ENCODE measurements around the gene UQCC3. TPM values are rescaled to one million over a fixed set of nuclear protein-coding genes. Genes with fewer than 3 reads are reported as not detected.
A peak's percentile ranks its signal among the peaks of the same experiment; 100 is the strongest.

Gene UQCC3
- total and polyA plus RNA-seq, 2 donors (not counting 1 experiment from before 2014, with no cell fraction given): 4.7 to 14.0 TPM

GRCh38 chr11:62664405-62665074 lies 6.9 kb upstream of the UQCC3 start:
- peaks cover 29% of the 10 kb centered on the region for H3K79me2 ChIP-seq (ENCODE audit: control insufficient read depth, insufficient read depth, low read length)
- no peak for TF ChIP-seq CTCF (conservative IDR thresholded peaks at IDR 0.05 in 1 of 2, IDR thresholded peaks at IDR 0.05 in 1 of 2; ENCODE audit: low read depth in 1 of 2, low read length in 2 of 2)
- TF ChIP-seq EZH2 (IDR thresholded peaks at IDR 0.05; ENCODE audit: low read length, missing control alignments): no peak

GRCh38 chr11:62665075-62665598 lies 6.3 kb upstream of the UQCC3 start, which contains the start of the genes C11orf98 and CSKMT:
C11orf98 (minus strand) TSS chr11:62665210; CDS start chr11:62665169, 41 bp downstream.
CSKMT (plus strand) TSS chr11:62665312; CDS start chr11:62665880, 568 bp downstream.
- no peak for TF ChIP-seq EZH2 (IDR thresholded peaks at IDR 0.05; ENCODE audit: low read length, missing control alignments)
- TF ChIP-seq CTCF (conservative IDR thresholded peaks at IDR 0.05 in 1 of 2, IDR thresholded peaks at IDR 0.05 in 1 of 2; ENCODE audit: low read depth in 1 of 2, low read length in 2 of 2): no peak
- Histone ChIP-seq H3K27ac (ENCODE audit: insufficient read depth, low read length) (peak within 1 kb of the TSS; percentile 45), H3K4me1 (ENCODE audit: control insufficient read depth, extremely low read depth, insufficient read depth, low read length) (peaks cover 10% of the 10 kb centered on the region), H3K4me3 (replicated peaks in 1 of 4; ENCODE audit: control extremely low read depth in 1 of 4, insufficient read depth in 1 of 4, low read depth in 3 of 4, low read length in 4 of 4) (peak within 1 kb of the TSS; percentile 43 to 95 (median 80)), H3K9ac (ENCODE audit: insufficient read depth, low read length) (peak within 1 kb of the TSS; percentile 69), H3K27me3 (ENCODE audit: control insufficient read depth, insufficient read depth, low read length) (no peaks in the 10 kb centered on the region), H3K9me3 (ENCODE audit: control insufficient read depth, insufficient read depth, low read depth, low read length) (no peaks in the 10 kb centered on the region), H3K79me2 (ENCODE audit: control insufficient read depth, insufficient read depth, low read length) (peaks cover 29% of the 10 kb centered on the region), H3K4me2 (ENCODE audit: extremely low read depth, insufficient read depth, low read length) (peak within 1 kb of the TSS; percentile 99), H4K20me1 (ENCODE audit: control insufficient read depth, extremely low read depth, insufficient read depth, low read length) (no peaks in the 10 kb centered on the region), H2AFZ (ENCODE audit: low read length) (peak within 1 kb of the TSS; percentile 50), H3K36me3 (ENCODE audit: control insufficient read depth, insufficient read depth, low read length) (peaks cover 15% of the 10 kb centered on the region)
- peak; percentile 91 to 95 for DNase-seq (ENCODE audit: low read depth in 2 of 2)

More at GRCh38 chr11:62664405-62665074, 6.9 kb upstream of the UQCC3 start:
- H3K27me3 ChIP-seq (ENCODE audit: control insufficient read depth, insufficient read depth, low read length): no peaks in the 10 kb centered on the region
- peak overlapping the region; percentile 60 for H3K4me2 ChIP-seq (ENCODE audit: extremely low read depth, insufficient read depth, low read length)
- peak overlapping the region; percentile 48 for H3K9ac ChIP-seq (ENCODE audit: insufficient read depth, low read length)
- DNase-seq (ENCODE audit: low read depth in 2 of 2): peak in 1 of 2 donors; percentile 67
- peak overlapping the region; percentile 43 to 90 (median 70) for H3K4me3 ChIP-seq (replicated peaks in 1 of 4; ENCODE audit: control extremely low read depth in 1 of 4, insufficient read depth in 1 of 4, low read depth in 3 of 4, low read length in 4 of 4)
- peak overlapping the region; percentile 50 for H2AFZ ChIP-seq (ENCODE audit: low read length)
- H4K20me1 ChIP-seq (ENCODE audit: control insufficient read depth, extremely low read depth, insufficient read depth, low read length): no peaks in the 10 kb centered on the region
- H3K9me3 ChIP-seq (ENCODE audit: control insufficient read depth, insufficient read depth, low read depth, low read length): no peaks in the 10 kb centered on the region
- peaks cover 10% of the 10 kb centered on the region for H3K4me1 ChIP-seq (ENCODE audit: control insufficient read depth, extremely low read depth, insufficient read depth, low read length)
- H3K36me3 ChIP-seq (ENCODE audit: control insufficient read depth, insufficient read depth, low read length): peaks cover 15% of the 10 kb centered on the region
- peak overlapping the region; percentile 45 for H3K27ac ChIP-seq (ENCODE audit: insufficient read depth, low read length)

- Histone ChIP-seq H3K9me3 (ENCODE audit: control insufficient read depth, insufficient read depth, low read depth, low read length) (no peaks in the 10 kb centered on the region), H3K4me3 (replicated peaks in 1 of 4; ENCODE audit: control extremely low read depth in 1 of 4, insufficient read depth in 1 of 4, low read depth in 3 of 4, low read length in 4 of 4) (peak overlapping the region; percentile 43 to 95 (median 80)), H3K4me1 (ENCODE audit: control insufficient read depth, extremely low read depth, insufficient read depth, low read length) (peaks cover 10% of the 10 kb centered on the region), H2AFZ (ENCODE audit: low read length) (no peak overlapping the region), H4K20me1 (ENCODE audit: control insufficient read depth, extremely low read depth, insufficient read depth, low read length) (no peaks in the 10 kb centered on the region), H3K9ac (ENCODE audit: insufficient read depth, low read length) (peak overlapping the region; percentile 69), H3K4me2 (ENCODE audit: extremely low read depth, insufficient read depth, low read length) (peak overlapping the region; percentile 99), H3K79me2 (ENCODE audit: control insufficient read depth, insufficient read depth, low read length) (peaks cover 29% of the 10 kb centered on the region), H3K27ac (ENCODE audit: insufficient read depth, low read length) (peak overlapping the region; percentile 45), H3K27me3 (ENCODE audit: control insufficient read depth, insufficient read depth, low read length) (no peaks in the 10 kb centered on the region), H3K36me3 (ENCODE audit: control insufficient read depth, insufficient read depth, low read length) (peaks cover 15% of the 10 kb centered on the region)
- TF ChIP-seq EZH2 (IDR thresholded peaks at IDR 0.05; ENCODE audit: low read length, missing control alignments) (no peak), CTCF (conservative IDR thresholded peaks at IDR 0.05 in 1 of 2, IDR thresholded peaks at IDR 0.05 in 1 of 2; ENCODE audit: low read depth in 1 of 2, low read length in 2 of 2) (no peak)
- DNase-seq (ENCODE audit: low read depth in 2 of 2): peak; percentile 66 to 70
Observed at GRCh38 chr11:62665599-62666258, 5.7 kb upstream of the UQCC3 start.
